Panc1 (cell line): Measurements from ENCODE around the gene SDF4.

Source experiments
- CTCF ChIP-seq: fragments of 450-650 bp; IDR thresholded peaks from 2 replicates; pipeline ENCODE4 v1.5.1; 2017; ENCODE audit warnings: mild to moderate bottlenecking
- TF ChIP-seq, protein P1 (sequence below), 2 experiments: IDR thresholded peaks; 2 replicates each; pipeline ENCODE4 v1.6.1; 2011 to 2012; ENCODE audit warnings: low read depth in 2 of 2, control low read depth in 1 of 2, low read length in 1 of 2, mild to moderate bottlenecking in 1 of 2, moderate library complexity in 1 of 2; ENCODE audit not compliant: insufficient read depth in 1 of 2

- TF ChIP-seq CTCF = no peak
- TF ChIP-seq, protein P1, sequence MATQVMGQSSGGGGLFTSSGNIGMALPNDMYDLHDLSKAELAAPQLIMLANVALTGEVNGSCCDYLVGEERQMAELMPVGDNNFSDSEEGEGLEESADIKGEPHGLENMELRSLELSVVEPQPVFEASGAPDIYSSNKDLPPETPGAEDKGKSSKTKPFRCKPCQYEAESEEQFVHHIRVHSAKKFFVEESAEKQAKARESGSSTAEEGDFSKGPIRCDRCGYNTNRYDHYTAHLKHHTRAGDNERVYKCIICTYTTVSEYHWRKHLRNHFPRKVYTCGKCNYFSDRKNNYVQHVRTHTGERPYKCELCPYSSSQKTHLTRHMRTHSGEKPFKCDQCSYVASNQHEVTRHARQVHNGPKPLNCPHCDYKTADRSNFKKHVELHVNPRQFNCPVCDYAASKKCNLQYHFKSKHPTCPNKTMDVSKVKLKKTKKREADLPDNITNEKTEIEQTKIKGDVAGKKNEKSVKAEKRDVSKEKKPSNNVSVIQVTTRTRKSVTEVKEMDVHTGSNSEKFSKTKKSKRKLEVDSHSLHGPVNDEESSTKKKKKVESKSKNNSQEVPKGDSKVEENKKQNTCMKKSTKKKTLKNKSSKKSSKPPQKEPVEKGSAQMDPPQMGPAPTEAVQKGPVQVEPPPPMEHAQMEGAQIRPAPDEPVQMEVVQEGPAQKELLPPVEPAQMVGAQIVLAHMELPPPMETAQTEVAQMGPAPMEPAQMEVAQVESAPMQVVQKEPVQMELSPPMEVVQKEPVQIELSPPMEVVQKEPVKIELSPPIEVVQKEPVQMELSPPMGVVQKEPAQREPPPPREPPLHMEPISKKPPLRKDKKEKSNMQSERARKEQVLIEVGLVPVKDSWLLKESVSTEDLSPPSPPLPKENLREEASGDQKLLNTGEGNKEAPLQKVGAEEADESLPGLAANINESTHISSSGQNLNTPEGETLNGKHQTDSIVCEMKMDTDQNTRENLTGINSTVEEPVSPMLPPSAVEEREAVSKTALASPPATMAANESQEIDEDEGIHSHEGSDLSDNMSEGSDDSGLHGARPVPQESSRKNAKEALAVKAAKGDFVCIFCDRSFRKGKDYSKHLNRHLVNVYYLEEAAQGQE (IDR thresholded peaks at IDR 0.05; ENCODE audit: insufficient read depth in 1 of 2, low read depth in 2 of 2, low read length in 1 of 2) = peak in 1 of 2 experiments; percentile 11; a peak in 1 of 4 replicates
These were observed 27.3 kb upstream of the SDF4 start for GRCh38 chr1:1259119-1259488.
